Thymus (tissue), 14 donors: ENCODE data around the gene ARL5C. TPM values are rescaled to one million over a fixed set of nuclear protein-coding genes. Genes with fewer than 3 reads are reported as not detected.

Source experiments
- DNase-seq, 9 donors: peaks; one replicate each; pipeline ENCODE4 v3.0.0-alpha.2; 2013; ENCODE audit warnings: low spot score in 9 of 9, low read depth in 6 of 9, missing footprints in 1 of 9
- H3K27ac ChIP-seq, 2 donors: one replicate each; pipeline ENCODE4 v1.5.1; 2013; ENCODE audit warnings: control low read depth in 1 of 2, low read depth in 1 of 2, low read length in 1 of 2, mild to moderate bottlenecking in 1 of 2, moderate library complexity in 1 of 2
- H3K27me3 ChIP-seq, 2 donors: one replicate each; pipeline ENCODE4 v1.5.1; 2013; ENCODE audit warnings: low read length in 1 of 2; ENCODE audit not compliant: control insufficient read depth in 2 of 2, insufficient read depth in 1 of 2
- H3K36me3 ChIP-seq, 2 donors: one replicate each; pipeline ENCODE4 v1.5.1; 2013; ENCODE audit warnings: low read length in 1 of 2, mild to moderate bottlenecking in 1 of 2, moderate library complexity in 1 of 2; ENCODE audit not compliant: control insufficient read depth in 2 of 2, insufficient read depth in 2 of 2
- H3K4me1 ChIP-seq, 2 donors: one replicate each; pipeline ENCODE4 v1.5.1; 2013; ENCODE audit warnings: low read length in 2 of 2; ENCODE audit not compliant: control insufficient read depth in 2 of 2, insufficient read depth in 2 of 2
- H3K4me3 ChIP-seq, 2 donors: one replicate each; pipeline ENCODE4 v1.5.1; 2013; ENCODE audit warnings: low read length in 2 of 2, control low read depth in 1 of 2, mild to moderate bottlenecking in 1 of 2
- H3K9me3 ChIP-seq, 2 donors: one replicate each; pipeline ENCODE4 v1.5.1; 2013; ENCODE audit warnings: low read length in 1 of 2, mild to moderate bottlenecking in 1 of 2; ENCODE audit not compliant: control insufficient read depth in 2 of 2, insufficient read depth in 1 of 2
- WGBS: extraction: QIAGEN DNeasy Blood & Tissue Kit; methylation state at CpG from one replicate; pipeline ENCODE4 v1.1.7; 2013; 5-methylcytosine and 5-hydroxymethylcytosine counted together
- long read RNA-seq, 10 donors: transcript quantifications; one replicate each; lab custom pipeline, GENCODE V29; 2026
- polyA plus RNA-seq: library from polyadenylated mRNA; stranded (reverse); fragments of 200-250 nt; gene quantifications from one replicate; pipeline ENCODE4 v1.2.3, GENCODE V29; 2013
- total RNA-seq: library from RNA; stranded (reverse); fragments of 120-200 nt; gene quantifications from one replicate; pipeline ENCODE4 v1.2.4, GENCODE V29; 2013
- donor health status: healthy.

Gene ARL5C
- 3.7 TPM for total RNA-seq
- 6.3 TPM for polyA plus RNA-seq
- long read RNA-seq, donor 1, partial matches to known transcripts: 0 of 1 reads
- long read RNA-seq, donor 1, other reads (novel, unspliced or antisense): 0 of 1 reads
- long read RNA-seq, donor 2: 0 reads
- long read RNA-seq, donor 3, transcript ARL5C-204 (1 exons, 2,412 nt): major isoform, 37 of 40 reads
- long read RNA-seq, donor 3, partial matches to known transcripts: 0 of 40 reads
- long read RNA-seq, donor 3, other reads (novel, unspliced or antisense): 0 of 40 reads
- long read RNA-seq, donor 4, transcript ARL5C-204 (1 exons, 2,412 nt): major isoform, 14 of 15 reads
- long read RNA-seq, donor 4, partial matches to known transcripts: 0 of 15 reads
- long read RNA-seq, donor 4, other reads (novel, unspliced or antisense): 0 of 15 reads
- long read RNA-seq, donor 5, transcript ARL5C-204 (1 exons, 2,412 nt): major isoform, 16 of 18 reads
- long read RNA-seq, donor 5, partial matches to known transcripts: 0 of 18 reads
- long read RNA-seq, donor 5, other reads (novel, unspliced or antisense): 0 of 18 reads
- long read RNA-seq, donor 6, transcript ARL5C-204 (1 exons, 2,412 nt): major isoform, 18 of 19 reads
- long read RNA-seq, donor 6, partial matches to known transcripts: 0 of 19 reads
- long read RNA-seq, donor 6, other reads (novel, unspliced or antisense): 0 of 19 reads
- long read RNA-seq, donor 7, transcript ARL5C-204 (1 exons, 2,412 nt): major isoform, 11 of 12 reads
- long read RNA-seq, donor 7, partial matches to known transcripts: 0 of 12 reads
- long read RNA-seq, donor 7, other reads (novel, unspliced or antisense): 0 of 12 reads
- long read RNA-seq, donor 8, transcript ARL5C-204 (1 exons, 2,412 nt): major isoform, 8 of 8 reads
- long read RNA-seq, donor 8, partial matches to known transcripts: 0 of 8 reads
- long read RNA-seq, donor 8, other reads (novel, unspliced or antisense): 0 of 8 reads
- long read RNA-seq, donor 9, transcript ARL5C-204 (1 exons, 2,412 nt): major isoform, 26 of 26 reads
- long read RNA-seq, donor 9, partial matches to known transcripts: 0 of 26 reads
- long read RNA-seq, donor 9, other reads (novel, unspliced or antisense): 0 of 26 reads
- long read RNA-seq, donor 10, transcript ARL5C-204 (1 exons, 2,412 nt): major isoform, 10 of 10 reads
- long read RNA-seq, donor 10, partial matches to known transcripts: 0 of 10 reads
- long read RNA-seq, donor 10, other reads (novel, unspliced or antisense): 0 of 10 reads

GRCh38 chr17:39165841-39166349 lies at the start of gene ARL5C:
Gene ARL5C (minus strand): TSS chr17:39166161. CDS start chr17:39165760, 401 bp downstream.
- Histone ChIP-seq H3K4me1 (peaks cover 15 to 90% of the 10 kb centered on the region in 2 donors), H3K27me3 (peaks cover 0 to 5% of the 10 kb centered on the region in 2 donors), H3K36me3 (peaks cover 0 to 5% of the 10 kb centered on the region in 2 donors), H3K4me3 (peak within 1 kb of the TSS; percentile 62 to 79), H3K27ac (peak within 1 kb of the TSS; percentile 92 to 94), H3K9me3 (peaks cover 0 to 5% of the 10 kb centered on the region in 2 donors)
- peak in 2 of 9 donors; percentile 40 to 72 for DNase-seq
- WGBS: 39% methylated on average over 17 of the region's 17 CpGs

GRCh38 chr17:39213852-39214251 lies 47.9 kb upstream of the ARL5C start:
- no peak overlapping the region for H3K4me3 ChIP-seq
- no peak overlapping the region for H3K27ac ChIP-seq
- H3K36me3 ChIP-seq: no peaks in the 10 kb centered on the region
- peaks cover 3 to 90% of the 10 kb centered on the region in 2 donors for H3K27me3 ChIP-seq
- no peaks in the 10 kb centered on the region for H3K9me3 ChIP-seq
- DNase-seq: no peak
- WGBS: 92% methylated on average over 9 of the region's 9 CpGs
- peaks cover 16 to 18% of the 10 kb centered on the region in 2 donors for H3K4me1 ChIP-seq

GRCh38 chr17:39212841-39213480 lies 47.0 kb upstream of the ARL5C start:
- WGBS: 91% methylated on average over 16 of the region's 16 CpGs
- Histone ChIP-seq H3K27me3 (peaks cover 3 to 82% of the 10 kb centered on the region in 2 donors), H3K4me1 (peaks cover 22 to 24% of the 10 kb centered on the region in 2 donors), H3K27ac (no peak overlapping the region), H3K36me3 (no peaks in the 10 kb centered on the region), H3K9me3 (peaks cover 0 to 8% of the 10 kb centered on the region in 2 donors), H3K4me3 (no peak overlapping the region)
- DNase-seq: no peak

GRCh38 chr17:39212195-39212810 lies 46.3 kb upstream of the ARL5C start:
- H3K36me3 ChIP-seq: no peaks in the 10 kb centered on the region
- H3K27ac ChIP-seq: no peak overlapping the region
- H3K4me3 ChIP-seq: no peak overlapping the region
- H3K4me1 ChIP-seq: peaks cover 26 to 30% of the 10 kb centered on the region in 2 donors
- no peak for DNase-seq
- WGBS: 93% methylated on average over 11 of the region's 11 CpGs
- peaks cover 0 to 8% of the 10 kb centered on the region in 2 donors for H3K9me3 ChIP-seq
- H3K27me3 ChIP-seq: peaks cover 3 to 76% of the 10 kb centered on the region in 2 donors

GRCh38 chr17:39210093-39210434 lies 44.1 kb upstream of the ARL5C start:
- Histone ChIP-seq H3K27me3 (peaks cover 3 to 57% of the 10 kb centered on the region in 2 donors), H3K9me3 (peaks cover 0 to 8% of the 10 kb centered on the region in 2 donors), H3K27ac (peak overlapping the region in 1 of 2 donors; percentile 31), H3K36me3 (peaks cover 4 to 5% of the 10 kb centered on the region in 2 donors), H3K4me1 (peaks cover 28 to 36% of the 10 kb centered on the region in 2 donors), H3K4me3 (peak overlapping the region in 1 of 2 donors; percentile 43)
- WGBS: 10% methylated on average over 22 of the region's 22 CpGs
- no peak for DNase-seq

GRCh38 chr17:39209317-39210092 lies 43.5 kb upstream of the ARL5C start:
- Histone ChIP-seq H3K4me1 (peaks cover 28 to 36% of the 10 kb centered on the region in 2 donors), H3K27me3 (peaks cover 3 to 51% of the 10 kb centered on the region in 2 donors), H3K9me3 (peaks cover 0 to 8% of the 10 kb centered on the region in 2 donors), H3K4me3 (peak overlapping the region in 1 of 2 donors; percentile 43), H3K27ac (peak overlapping the region; percentile 50 to 58), H3K36me3 (peaks cover 9 to 10% of the 10 kb centered on the region in 2 donors)
- DNase-seq: peak in 4 of 9 donors; percentile 55 to 77 (median 66)
- 3% methylated on average over 39 of the region's 39 CpGs for WGBS

- peak overlapping the region; percentile 50 to 58 for H3K27ac ChIP-seq
- peaks cover 16% of the 10 kb centered on the region in 2 donors for H3K36me3 ChIP-seq
- peaks cover 3 to 45% of the 10 kb centered on the region in 2 donors for H3K27me3 ChIP-seq
- peak in 5 of 9 donors; percentile 43 to 77 (median 70) for DNase-seq
- H3K4me3 ChIP-seq: no peak overlapping the region
- H3K4me1 ChIP-seq: peaks cover 28 to 36% of the 10 kb centered on the region in 2 donors
- 45% methylated on average over 8 of the region's 8 CpGs for WGBS
- H3K9me3 ChIP-seq: peaks cover 0 to 8% of the 10 kb centered on the region in 2 donors
Measured at GRCh38 chr17:39208893-39209292, 42.9 kb upstream of the ARL5C start.
